OCI-M2 (cell line): ENCODE results near the gene IL1B.

ENCODE experiments used
- DNase-seq: peaks from one replicate; lab custom pipeline; 2025; ENCODE audit not compliant: unreplicated experiment; lab: John Stamatoyannopoulos, UW

Gene IL1B

DNA sequence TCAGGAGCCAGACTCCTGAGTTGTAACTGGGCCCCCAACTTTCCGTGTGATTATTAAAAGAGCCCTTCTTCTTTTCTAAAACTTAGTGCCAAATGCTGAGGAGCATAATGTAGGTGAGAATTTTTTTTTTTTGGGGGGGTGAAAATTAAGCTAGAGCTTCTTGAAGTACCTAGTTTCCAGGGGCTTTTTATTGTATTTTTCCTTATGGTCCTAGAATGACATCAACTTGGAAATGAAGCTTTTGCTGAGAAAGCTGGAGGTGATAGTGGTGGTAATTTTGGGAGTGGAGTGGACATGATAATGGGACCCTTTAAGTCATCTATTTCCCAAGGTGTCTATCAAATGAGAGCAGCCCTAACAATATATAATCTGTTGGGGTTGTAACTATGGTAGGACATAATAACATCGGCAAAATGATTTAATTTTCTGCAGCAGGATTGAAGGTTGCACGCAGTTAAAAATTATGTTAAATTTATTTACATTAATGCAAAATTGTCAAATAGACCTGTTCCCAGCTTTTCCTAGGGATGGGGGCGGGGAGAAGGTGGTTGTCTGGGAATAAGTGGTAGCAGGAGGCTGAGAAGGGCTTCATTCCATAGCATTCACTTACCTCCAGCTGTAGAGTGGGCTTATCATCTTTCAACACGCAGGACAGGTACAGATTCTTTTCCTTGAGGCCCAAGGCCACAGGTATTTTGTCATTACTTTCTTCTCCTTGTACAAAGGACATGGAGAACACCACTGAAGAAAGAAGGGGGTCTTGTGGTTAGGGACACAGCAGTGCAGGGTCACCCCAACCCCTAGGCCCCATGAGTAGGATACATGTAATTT is 5.7 kb downstream of the IL1B start:
- DNase-seq: no peak

- DNase-seq: no peak
Measured at GRCh38 chr2:112829961-112830681, 6.5 kb downstream of the IL1B start.

GRCh38 chr2:112829101-112829960 is 7.2 kb downstream of the IL1B start:
- no peak for DNase-seq

DNA sequence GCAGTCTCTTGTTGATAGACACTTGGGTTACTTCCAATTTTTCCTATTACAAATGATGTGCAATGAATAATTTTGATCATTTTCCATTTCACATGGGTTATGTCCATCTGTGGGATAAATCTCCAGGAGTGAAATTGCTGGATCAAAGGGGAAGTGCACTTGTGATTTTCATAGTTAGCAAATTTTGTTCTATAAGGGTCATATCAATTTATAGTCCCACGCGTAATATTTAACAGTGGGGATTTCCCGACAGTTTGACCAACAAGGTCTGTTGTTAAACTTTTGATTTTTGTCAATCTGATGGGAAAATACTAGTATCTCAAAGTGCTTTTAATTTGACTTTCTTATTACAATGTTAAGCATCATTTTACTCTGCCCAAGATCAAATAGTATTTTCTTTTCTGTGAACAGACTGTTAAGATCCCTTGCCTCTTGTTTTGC is 8.3 kb downstream of the IL1B start:
- DNase-seq: no peak

DNA sequence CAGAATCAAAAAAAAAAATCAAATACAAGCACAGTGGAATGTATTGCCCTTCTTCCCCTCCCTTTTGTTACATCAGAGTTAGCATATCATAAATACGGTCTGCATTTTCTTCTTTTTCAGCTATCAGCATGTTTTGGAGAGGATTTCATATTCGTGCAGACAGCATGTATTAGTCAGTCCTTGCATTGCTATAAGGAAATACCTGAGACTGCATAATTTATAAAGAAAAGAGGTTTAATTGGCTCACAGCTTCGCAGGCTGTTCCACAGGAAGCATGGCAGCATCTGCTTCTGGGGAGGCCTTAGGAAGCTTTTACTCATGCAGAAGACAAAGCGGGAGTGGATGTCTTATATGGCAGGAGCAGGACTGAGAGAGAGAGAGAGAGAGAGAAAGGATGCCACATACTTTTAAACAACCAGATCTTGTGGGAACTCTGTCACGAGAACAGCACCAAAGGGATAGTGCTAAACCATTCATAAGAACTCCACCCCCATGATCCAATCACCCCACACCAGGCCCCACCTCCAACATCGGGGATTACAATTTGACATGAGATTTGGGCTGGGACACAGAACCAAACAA is 8.9 kb downstream of the IL1B start:
- DNase-seq: no peak

DNA sequence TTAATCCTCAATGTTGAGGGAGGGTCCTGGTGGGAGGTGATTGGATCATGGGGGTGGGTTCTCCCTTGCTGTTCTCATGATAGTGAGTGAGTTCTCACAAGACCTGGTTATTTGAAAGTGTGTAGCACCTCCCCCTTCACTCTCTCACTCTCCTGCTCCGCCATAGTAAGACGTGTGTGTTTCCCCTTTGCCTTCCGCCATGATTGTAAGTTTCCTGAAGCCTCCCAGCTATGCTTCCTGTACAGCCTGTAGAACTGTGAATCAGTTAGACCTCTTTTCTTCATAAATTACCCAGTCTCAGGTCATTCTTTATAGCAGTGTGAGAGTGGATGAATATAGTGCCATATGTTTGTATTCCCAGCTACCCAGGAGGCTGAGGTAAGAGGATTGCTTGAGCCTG is 9.6 kb downstream of the IL1B start:
- DNase-seq: no peak

GRCh38 chr2:112825706-112826105 is 10.9 kb downstream of the IL1B start:
- DNase-seq: no peak

DNA sequence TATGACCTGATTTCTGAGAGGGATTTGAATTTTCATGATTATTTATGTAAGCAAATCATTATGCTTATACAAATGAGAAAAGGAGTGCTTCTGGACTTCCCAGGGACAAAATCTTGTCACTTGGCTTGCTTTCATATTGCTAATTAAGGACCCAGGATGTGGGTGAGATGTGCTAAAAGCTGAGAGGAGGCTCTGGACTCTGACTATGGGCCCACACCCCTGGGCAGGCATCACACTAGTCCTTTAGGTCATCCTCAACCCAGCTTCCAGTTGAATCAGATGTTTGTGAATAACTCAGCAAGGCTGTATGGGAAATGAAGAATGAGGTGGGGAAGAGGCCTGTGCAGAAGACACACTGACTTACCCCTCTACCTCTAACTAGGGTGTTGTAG is 11.9 kb downstream of the IL1B start:
- no peak for DNase-seq

- no peak for DNase-seq
Measured at GRCh38 chr2:112821682-112822081, 14.9 kb downstream of the IL1B start.

DNA sequence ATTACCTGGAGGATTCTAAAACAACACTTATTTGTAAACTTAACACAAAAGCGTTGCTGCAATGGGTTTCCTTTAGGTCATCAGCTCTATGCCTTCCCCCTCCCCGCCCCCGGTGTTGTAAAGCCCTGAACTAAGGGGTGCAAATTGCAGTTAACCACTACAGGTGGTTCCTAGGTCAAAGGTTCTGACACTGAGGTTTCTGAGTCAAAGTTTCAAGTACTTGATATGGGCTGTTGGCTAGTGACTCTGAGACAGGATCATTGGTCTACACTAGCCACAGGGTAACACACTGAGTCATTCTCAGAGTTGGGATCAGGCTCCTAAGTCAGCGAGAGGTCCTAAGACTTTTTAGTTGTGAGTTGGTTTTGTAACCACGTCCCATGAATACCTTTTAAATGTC is 15.4 kb downstream of the IL1B start:
- DNase-seq: no peak

DNA sequence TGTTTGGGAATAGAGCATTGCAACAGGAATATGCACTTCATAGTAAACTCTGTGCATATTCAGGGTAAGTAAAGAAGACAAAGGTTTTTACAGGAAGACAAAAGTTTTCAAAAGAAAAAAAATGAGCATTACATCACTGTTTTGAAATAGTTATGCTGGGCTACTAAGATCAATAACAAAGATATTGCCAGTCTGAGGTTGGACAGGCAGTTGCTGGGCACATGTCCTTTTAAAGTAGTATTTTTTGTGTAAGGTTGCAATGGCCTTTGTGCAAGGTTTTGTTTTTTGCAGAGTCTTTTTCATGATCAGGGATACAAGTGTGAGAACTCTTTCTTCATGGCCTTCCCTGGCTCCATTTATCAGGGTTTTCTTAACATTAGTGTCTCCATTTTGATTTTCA is 16.2 kb downstream of the IL1B start:
- DNase-seq: no peak

DNA sequence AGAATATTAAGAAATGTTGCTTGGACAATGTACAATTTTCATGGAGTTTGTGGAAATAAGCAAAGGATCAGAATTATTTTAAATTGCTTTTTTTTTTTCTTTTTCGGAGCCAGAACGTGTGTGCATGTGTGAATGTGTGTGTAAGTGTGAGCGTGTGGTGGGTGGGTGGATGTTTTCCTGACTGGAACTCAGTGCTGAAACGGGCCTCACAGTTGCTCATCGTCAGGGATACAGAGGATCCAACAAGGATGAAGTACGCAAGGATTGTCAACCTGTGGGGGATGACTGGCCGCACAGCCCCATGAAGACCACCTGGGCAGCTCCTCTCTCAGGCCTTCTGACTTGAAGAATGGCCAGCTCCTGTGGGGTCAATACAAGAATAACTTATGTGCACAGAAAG is 17.5 kb downstream of the IL1B start:
- no peak for DNase-seq

GRCh38 chr2:112818094-112818902 is 18.3 kb downstream of the IL1B start:
- DNase-seq: no peak

GRCh38 chr2:112817082-112817689 is 19.4 kb downstream of the IL1B start:
- no peak for DNase-seq

- DNase-seq: no peak
Measured at GRCh38 chr2:112814278-112814677, 22.3 kb downstream of the IL1B start.

DNA sequence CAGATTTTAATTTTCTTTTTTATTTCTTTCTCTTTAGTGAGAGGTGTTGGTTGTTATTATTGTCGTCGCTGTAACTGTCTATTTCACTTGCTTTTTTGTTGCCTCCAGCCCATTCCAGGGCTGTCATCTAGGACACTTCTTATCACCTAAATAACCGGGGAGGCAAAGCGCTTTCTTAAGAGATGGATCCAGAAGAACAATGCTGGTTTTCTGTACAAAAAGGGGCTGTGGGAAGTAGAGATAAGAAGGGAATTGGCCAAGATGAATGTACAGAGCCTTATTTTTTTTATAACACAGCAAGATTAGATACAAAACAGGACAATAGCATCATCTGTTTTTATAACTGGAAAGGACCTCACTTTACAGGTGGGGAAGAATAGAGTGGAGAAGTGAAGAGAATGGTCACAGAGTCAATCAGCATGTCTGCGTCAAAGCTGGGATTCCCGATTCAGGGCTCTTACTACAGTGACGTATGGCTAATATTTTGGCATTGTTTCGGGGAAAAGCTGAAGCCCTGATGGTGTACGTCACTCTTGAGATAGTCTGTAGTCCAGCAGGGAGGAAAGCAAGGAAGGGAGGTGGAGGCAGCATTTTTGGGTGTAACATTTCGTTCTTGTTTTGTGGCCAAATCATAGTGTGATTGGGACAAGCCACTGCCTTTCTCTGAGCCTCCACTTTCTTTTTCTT is 23.2 kb downstream of the IL1B start:
- no peak for DNase-seq

GRCh38 chr2:112812318-112813267 is 24.0 kb downstream of the IL1B start:
- no peak for DNase-seq

DNA sequence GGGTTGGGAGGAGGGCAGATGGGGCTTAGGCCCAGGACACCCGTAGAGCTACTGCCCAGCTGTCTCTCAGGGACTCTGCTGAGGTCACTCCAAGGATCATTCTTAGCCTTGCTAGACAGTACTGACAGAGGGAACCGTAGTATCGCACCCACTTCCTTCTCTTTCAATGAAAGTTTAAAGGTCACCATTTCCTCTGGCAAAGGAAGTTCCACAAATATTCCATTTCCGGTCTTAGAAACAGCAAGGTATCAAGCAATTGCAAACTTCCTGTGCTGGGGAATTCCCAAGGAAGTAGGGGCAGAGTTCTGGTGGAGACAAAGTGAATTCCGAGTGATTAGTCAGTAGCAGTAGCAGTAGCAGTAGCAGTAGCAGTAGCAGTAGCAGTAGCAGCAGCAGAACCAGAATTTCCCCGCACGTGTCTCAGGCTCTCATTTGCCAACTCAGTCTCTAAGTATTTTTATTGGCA is 24.7 kb downstream of the IL1B start:
- DNase-seq: no peak
